ENCODE results near the gene B3GNT8.

- TF ChIP-seq, protein P1, sequence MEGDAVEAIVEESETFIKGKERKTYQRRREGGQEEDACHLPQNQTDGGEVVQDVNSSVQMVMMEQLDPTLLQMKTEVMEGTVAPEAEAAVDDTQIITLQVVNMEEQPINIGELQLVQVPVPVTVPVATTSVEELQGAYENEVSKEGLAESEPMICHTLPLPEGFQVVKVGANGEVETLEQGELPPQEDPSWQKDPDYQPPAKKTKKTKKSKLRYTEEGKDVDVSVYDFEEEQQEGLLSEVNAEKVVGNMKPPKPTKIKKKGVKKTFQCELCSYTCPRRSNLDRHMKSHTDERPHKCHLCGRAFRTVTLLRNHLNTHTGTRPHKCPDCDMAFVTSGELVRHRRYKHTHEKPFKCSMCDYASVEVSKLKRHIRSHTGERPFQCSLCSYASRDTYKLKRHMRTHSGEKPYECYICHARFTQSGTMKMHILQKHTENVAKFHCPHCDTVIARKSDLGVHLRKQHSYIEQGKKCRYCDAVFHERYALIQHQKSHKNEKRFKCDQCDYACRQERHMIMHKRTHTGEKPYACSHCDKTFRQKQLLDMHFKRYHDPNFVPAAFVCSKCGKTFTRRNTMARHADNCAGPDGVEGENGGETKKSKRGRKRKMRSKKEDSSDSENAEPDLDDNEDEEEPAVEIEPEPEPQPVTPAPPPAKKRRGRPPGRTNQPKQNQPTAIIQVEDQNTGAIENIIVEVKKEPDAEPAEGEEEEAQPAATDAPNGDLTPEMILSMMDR (IDR thresholded peaks at IDR 0.05), result no peak
- TF ChIP-seq POLR2AphosphoS5 (IDR thresholded peaks at IDR 0.05; ENCODE audit: insufficient read depth in 1 of 2, low read depth in 1 of 2) (no peak), POLR2A (IDR thresholded peaks at IDR 0.05) (no peak)
These were observed 15.5 kb upstream of the B3GNT8 start, which contains the start of gene ERICH4 for GRCh38 chr19:41442473-41443355.

All from vagina (tissue), 2 donors.